Skeletal muscle satellite cell (primary cell): ENCODE results near the gene SLAMF1.
"Not testable (repeated sequence)": the region's sequence is repeated elsewhere in the genome, so short reads cannot be mapped to it uniquely, and the experiment has no call there.

Source experiments
- H3K27me3 ChIP-seq: 2 replicates; pipeline ENCODE4 v1.7.0; 2013; ENCODE audit warnings: low read length; ENCODE audit not compliant: control insufficient read depth, insufficient read depth
- H3K36me3 ChIP-seq: 2 replicates; pipeline ENCODE4 v1.7.0; 2013; ENCODE audit warnings: mild to moderate bottlenecking, control low read depth, low read length; ENCODE audit not compliant: insufficient read depth
- H3K4me1 ChIP-seq: 2 replicates; pipeline ENCODE4 v1.7.0; 2013; ENCODE audit warnings: low read length; ENCODE audit not compliant: control insufficient read depth, insufficient read depth
- H3K4me2 ChIP-seq: 2 replicates; pipeline ENCODE4 v1.7.0; 2013; ENCODE audit warnings: mild to moderate bottlenecking, low read length
- H3K4me3 ChIP-seq: 2 replicates; pipeline ENCODE4 v1.7.0; 2013; ENCODE audit warnings: low read length
- H3K9ac ChIP-seq: 2 replicates; pipeline ENCODE4 v1.7.0; 2013; ENCODE audit warnings: mild to moderate bottlenecking, low read depth, low read length, moderate library complexity
- H3K9me3 ChIP-seq: replicated peaks from 2 replicates; pipeline ENCODE4 v1.7.0; 2013; ENCODE audit warnings: mild to moderate bottlenecking, control low read depth, low read length

The SLAMF1 gene

DNA sequence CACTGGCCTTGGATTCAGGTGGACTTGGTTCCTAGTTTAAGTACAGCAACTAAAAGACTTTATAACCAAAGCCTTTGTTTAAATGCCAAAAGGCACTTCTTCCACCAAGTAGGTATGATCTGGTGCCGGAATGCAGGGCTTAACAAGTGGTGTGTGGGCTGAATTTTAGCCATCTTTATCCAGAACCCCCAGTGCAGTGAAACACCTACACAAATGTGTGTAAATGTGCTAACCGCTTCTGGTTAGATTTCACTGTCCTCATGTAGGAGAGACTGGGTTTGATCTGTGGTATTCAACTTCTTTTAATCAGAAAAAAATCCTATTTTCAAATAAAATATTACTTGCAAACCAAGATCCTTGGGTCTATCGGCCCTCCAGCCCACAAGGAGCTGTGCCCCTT lies 10.3 kb downstream of the SLAMF1 start:
- Histone ChIP-seq H3K36me3 (no peaks in the 10 kb centered on the region), H3K4me2 (no peak overlapping the region), H3K9ac (no peak overlapping the region), H3K9me3 (no peaks in the 10 kb centered on the region), H3K4me1 (no peaks in the 10 kb centered on the region), H3K4me3 (no peak overlapping the region), H3K27me3 (no peaks in the 10 kb centered on the region)

DNA sequence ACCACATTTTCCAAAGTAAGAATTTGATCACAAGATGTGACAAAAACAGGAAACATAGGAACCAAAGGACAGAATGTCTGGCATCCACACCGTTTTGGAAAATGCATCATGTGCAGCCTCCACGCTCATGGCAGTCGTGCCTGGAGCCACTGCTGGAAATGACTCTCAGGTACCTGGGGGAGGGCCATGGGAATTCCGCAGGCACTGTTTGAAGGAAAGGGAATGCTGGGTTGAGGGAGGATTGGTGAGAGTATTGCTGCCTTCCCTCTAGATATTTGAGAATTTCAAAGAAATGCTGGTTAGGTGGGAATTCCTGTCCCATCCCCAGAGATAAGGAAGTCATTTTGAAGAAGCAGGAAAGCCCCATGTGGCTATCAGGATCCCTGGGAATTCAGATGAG lies 10.8 kb downstream of the SLAMF1 start:
- no peaks in the 10 kb centered on the region for H3K27me3 ChIP-seq
- H3K4me1 ChIP-seq: no peaks in the 10 kb centered on the region
- no peak overlapping the region for H3K4me3 ChIP-seq
- H3K4me2 ChIP-seq: no peak overlapping the region
- H3K36me3 ChIP-seq: no peaks in the 10 kb centered on the region
- no peaks in the 10 kb centered on the region for H3K9me3 ChIP-seq
- no peak overlapping the region for H3K9ac ChIP-seq

DNA sequence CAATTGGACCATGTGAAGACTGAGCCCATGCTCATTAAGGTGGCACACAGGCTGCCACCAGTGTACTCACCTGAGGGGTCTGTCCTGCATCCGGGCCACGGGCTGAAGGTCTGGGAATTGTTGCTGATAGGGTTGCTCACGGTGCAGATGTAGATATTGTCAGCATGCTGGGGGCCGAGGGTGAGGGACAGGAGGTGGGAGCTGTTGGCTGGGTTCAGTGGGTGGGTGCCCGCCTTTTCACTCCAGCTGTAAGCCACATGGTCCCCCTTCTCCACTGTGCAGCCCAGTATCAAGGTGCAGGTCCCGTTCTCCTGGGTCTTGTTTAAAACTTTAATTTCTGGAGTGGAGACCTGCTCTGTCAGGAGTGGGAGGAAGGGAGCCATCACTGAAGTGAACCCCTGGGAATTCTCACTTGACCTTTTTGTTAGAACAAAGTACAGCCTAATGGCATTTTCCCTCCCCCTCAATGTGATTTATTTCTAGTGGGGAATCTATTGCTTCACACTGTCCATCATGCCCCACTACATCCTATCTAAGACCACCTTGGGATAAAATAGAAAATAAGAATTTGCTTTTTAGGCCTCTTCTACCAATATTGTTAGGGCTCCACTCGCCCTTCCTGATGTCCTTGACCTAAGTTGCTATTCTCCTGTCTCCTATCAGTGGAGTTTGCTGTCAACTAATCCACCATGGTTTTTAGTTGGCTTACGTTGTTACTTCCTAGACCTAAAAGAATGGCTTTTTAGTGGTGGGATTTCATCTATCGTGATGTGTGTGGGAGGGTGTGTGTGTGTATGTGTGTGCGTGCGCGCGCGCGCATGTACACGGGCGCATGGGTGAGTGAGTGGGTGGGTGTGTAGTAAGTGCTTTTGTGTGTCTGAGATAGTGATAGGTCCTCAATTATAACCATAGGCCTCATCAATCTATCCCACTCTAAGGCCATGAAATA lies 12.0 kb downstream of the SLAMF1 start:
- no peak overlapping the region for H3K4me3 ChIP-seq
- no peak overlapping the region for H3K4me2 ChIP-seq
- no peaks in the 10 kb centered on the region for H3K27me3 ChIP-seq
- H3K9ac ChIP-seq: no peak overlapping the region
- H3K36me3 ChIP-seq: no peaks in the 10 kb centered on the region
- no peaks in the 10 kb centered on the region for H3K9me3 ChIP-seq
- no peaks in the 10 kb centered on the region for H3K4me1 ChIP-seq

DNA sequence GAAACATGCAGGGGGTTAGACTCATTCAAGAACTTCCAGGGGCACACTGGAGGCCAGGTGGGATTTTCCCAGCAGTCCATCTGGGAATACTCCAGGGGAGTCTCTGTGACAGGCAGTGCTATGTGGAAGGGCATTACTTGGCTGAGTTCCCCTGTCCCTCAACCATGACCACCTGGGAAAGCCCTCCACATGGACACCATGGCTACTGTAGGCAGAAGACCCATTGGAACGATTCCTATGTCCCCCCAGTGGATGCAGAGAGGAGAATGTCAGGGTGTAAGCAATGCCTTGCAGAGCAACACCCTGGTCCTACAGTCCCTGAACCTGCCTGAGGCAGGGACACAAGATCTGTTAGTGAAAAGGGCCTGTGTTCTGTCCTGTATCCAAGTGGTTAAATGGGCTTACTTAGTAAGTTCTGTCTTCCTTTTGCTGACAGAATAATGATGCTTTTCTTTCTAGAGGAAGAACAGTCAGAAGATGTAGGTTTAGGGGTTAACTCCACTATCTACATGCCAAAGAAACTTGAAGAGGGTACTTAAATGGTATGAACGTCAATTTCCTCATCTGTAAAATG lies 13.4 kb downstream of the SLAMF1 start:
- Histone ChIP-seq H3K4me2 (no peak overlapping the region), H3K36me3 (no peaks in the 10 kb centered on the region), H3K9me3 (no peaks in the 10 kb centered on the region), H3K27me3 (no peaks in the 10 kb centered on the region), H3K4me1 (no peaks in the 10 kb centered on the region), H3K9ac (no peak overlapping the region), H3K4me3 (no peak overlapping the region)

DNA sequence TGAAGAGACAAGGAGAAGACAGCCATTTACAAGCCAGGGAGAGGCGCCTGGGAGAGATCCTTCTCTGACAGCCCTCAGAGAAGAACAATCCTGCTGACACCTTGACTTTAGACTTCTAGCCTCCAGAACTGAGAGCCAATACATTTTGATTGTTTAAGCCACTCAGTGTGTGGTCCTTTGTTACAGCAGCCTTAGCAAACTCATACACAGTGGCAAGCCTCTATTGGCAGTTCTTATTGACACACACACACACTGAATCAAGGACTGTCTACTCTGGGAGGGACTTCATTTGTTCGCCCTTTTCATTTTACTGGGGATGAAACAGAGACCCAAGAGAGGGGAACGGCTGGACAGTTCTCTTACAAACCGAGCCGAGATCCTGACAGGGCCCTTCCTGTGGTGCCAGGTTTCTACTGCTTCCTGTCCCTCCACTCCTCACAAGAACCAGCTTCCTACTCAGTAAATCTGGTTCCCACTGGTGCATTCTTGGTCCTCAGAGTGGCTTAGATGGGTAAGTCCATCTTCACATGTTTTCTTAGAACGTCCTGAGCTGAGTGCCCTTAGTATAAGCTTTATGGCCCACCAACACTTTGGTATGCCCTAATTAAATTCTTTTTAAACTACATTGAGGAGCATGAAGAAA lies 14.7 kb downstream of the SLAMF1 start:
- H3K9ac ChIP-seq: no peak overlapping the region
- no peak overlapping the region for H3K4me2 ChIP-seq
- H3K4me3 ChIP-seq: no peak overlapping the region
- no peaks in the 10 kb centered on the region for H3K27me3 ChIP-seq
- H3K36me3 ChIP-seq: no peaks in the 10 kb centered on the region
- no peaks in the 10 kb centered on the region for H3K9me3 ChIP-seq
- no peaks in the 10 kb centered on the region for H3K4me1 ChIP-seq

DNA sequence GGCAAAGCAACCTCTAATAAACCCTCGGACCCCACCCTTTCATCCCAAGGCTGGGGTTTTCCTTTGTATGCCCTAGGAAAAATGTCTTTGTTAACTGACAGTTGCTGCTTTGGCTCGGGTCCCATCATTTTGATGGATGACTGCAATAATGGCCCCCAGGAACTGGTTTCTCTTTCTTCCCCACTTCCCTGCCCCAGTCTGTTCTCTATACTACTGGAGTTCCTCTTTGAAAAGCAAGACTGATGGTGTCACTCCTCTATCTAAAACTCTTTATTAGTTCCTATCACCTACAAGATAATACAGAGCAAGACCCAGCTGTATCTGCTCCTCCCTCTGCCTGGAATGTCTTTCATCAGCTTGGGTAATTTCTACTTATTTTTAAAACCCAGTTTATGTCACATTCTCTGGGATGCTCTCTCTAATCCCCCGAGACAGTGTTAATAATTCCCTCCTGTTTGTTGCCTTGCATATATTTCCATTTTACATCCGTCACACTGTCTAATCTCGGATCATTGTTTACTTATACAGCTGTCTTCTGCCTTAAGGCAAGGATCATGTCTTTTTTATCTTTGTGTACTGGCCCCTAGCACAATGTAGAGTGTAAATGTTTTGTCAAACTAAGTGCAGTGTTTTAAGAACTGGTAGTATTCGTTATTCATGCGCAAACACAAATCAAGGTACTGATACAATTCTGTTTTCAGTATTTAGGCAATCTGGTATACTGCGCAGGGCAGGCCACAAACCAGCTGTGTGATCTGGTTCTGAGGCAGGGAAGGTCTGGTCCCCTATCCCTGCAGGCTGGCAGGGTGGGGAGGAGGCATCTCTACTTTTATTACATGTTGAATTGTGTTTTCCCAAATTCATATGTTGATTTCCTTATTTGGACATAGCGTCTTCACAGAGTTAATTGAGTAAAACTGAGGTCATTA lies 16.1 kb downstream of the SLAMF1 start:
- no peaks in the 10 kb centered on the region for H3K27me3 ChIP-seq
- no peaks in the 10 kb centered on the region for H3K36me3 ChIP-seq
- no peaks in the 10 kb centered on the region for H3K4me1 ChIP-seq
- no peak overlapping the region for H3K4me3 ChIP-seq
- H3K4me2 ChIP-seq: no peak overlapping the region
- H3K9ac ChIP-seq: no peak overlapping the region
- no peaks in the 10 kb centered on the region for H3K9me3 ChIP-seq

DNA sequence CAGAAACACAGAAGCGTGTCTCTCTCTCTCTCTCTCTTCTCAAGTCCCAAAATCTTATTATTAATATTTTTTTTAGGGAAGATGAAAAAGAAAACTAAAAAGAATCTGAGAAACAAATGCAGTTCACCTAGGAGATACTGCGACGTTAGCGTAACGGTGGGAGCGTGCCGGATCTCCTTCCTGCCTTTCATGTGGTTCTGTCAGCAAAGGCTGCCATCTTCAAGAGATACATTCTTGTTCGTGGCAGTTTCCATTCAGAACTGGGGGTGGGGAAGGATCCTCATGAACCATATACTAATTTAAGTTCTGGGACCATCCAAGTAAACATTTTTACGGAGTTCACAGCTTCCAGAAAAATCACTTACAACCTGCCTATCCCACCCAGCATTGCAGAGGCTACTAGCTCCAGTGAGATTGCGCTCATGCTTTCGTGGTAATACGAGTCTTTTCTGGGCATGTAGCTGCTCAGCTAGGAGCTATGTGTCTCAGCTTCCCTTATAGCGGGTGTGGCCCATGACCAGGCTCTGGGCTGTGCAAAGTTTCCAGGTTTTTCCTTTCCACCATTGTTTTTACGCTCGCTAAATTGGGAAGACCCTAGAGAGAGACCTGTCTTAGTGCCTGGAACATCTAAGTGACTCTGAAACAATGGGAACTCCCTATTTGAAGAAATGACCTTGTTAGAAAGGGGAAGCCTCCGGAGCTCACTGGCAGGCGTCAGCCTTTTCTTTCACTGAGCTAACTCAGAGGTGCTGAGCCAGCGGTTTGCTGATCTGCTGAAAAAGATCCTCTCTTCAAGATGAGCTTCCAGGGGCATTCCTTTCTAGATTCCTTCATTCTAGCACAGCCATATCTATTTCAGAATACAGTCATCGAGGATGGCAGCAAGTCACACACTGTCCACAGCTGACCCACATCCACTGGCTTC lies 17.3 kb downstream of the SLAMF1 start:
- Histone ChIP-seq H3K36me3 (no peaks in the 10 kb centered on the region), H3K9me3 (no peaks in the 10 kb centered on the region), H3K4me1 (no peaks in the 10 kb centered on the region), H3K27me3 (no peaks in the 10 kb centered on the region), H3K9ac (no peak overlapping the region), H3K4me2 (no peak overlapping the region), H3K4me3 (no peak overlapping the region)

DNA sequence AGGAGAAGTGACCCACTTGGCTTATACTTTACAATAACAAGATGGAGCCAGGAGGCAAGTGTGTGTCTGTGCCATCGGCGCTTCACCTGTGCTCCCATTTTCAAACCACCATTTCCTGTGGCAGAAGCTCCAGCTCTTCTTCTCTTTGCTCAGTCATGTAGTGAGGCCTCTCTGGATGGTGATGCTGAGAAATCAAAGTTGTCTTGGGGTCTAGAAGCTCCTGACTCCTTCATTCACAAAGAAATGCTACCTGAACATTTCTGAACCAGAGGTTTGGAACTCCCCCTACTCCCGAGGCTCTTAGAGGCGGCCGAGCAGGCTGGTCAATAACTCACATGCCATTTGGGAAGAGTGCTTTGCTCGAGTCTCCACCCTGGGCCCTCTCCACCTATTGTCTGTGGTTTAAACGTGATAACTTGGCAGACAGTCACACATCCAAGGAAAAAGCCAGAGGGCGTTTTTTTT lies 18.0 kb downstream of the SLAMF1 start:
- no peaks in the 10 kb centered on the region for H3K36me3 ChIP-seq
- no peak overlapping the region for H3K4me3 ChIP-seq
- no peaks in the 10 kb centered on the region for H3K27me3 ChIP-seq
- H3K9me3 ChIP-seq: no peaks in the 10 kb centered on the region
- H3K9ac ChIP-seq: no peak overlapping the region
- no peak overlapping the region for H3K4me2 ChIP-seq
- H3K4me1 ChIP-seq: no peaks in the 10 kb centered on the region

DNA sequence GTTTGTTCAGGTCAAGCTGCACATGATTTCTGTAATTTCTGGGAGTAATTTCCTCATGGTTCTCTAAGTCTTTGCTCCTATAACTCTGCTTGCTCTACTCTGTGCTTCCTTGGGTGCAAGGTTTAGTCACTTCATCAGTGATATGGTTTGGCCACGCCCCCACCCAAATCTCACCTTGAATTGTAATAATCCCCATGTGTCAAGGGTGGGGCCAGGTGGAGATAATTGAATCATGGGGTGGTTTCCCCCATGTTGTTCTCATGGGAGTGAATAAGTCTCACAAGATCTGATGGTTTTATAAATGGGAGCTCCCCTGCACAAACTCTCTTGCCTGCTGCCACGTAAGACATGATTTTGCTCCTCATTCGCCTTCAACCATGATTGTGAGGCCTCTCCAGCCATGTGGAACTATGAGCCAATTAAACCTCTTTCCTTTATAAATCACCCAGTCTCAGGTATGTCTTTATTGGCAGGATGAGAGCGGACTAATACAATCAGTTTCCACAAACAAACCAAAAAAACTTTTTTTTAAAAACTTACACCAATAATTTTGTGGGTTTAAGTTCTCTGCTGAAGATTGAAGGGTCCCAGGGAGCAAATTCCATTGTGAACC lies 19.1 kb downstream of the SLAMF1 start:
- H3K9me3 ChIP-seq, H3K4me3 ChIP-seq, H3K9ac ChIP-seq, H3K4me1 ChIP-seq, H3K27me3 ChIP-seq, H3K4me2 ChIP-seq, H3K36me3 ChIP-seq: not testable (repeated sequence)
